Omental fat pad (tissue), 4 donors: ENCODE measurements around the gene S100A14. TPM values are rescaled to one million over a fixed set of nuclear protein-coding genes. Genes with fewer than 3 reads are reported as not detected.

Source experiments
- ATAC-seq: fragments of 150-250 bp; one replicate; pipeline ENCODE4 v1.9.1; 2016; ENCODE audit warnings: mild to moderate bottlenecking, moderate library complexity; ENCODE audit not compliant: low FRiP score
- DNase-seq: peaks from one replicate; pipeline ENCODE4 v3.0.0-alpha.2; 2019; ENCODE audit warnings: low spot score
- total RNA-seq, 4 donors: library from RNA; depleted of rRNA; stranded (reverse); fragments of >200 nt; gene quantifications; one replicate each; pipeline ENCODE4 v1.1.0, GENCODE V29; 2016
- TF ChIP-seq, protein P1 (sequence below), 3 donors: fragments of 450-650 bp; IDR thresholded peaks; one replicate each; pipeline ENCODE4 v1.5.1; 2016 to 2017; ENCODE audit warnings: antibody characterized with exemption in 3 of 3, mild to moderate bottlenecking in 3 of 3, moderate library complexity in 2 of 3

Gene S100A14
- total RNA-seq, 4 donors from 2014 or later: 0.50 to 1.9 (median 1.3) TPM; not detected in 1

DNA sequence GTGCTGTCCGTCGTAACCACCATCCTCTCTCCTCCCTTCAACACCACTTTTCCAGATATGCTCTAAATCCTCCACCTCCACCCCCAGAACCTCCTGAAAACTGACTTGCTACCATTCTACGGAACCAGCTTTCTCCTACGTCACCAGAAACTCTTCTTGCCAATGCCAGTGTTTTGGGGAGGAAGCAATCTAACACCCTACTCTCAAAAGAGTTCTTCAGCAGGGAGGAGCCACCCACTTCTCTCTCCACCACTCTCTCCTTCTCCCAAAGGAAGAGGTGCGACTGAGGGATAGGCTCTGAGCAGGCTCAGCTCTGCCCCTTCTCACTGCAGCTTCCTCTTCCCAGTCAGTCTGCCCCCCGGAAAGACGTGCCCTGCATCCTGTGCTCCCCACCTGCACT, 44.4 kb downstream of the S100A14 start:
- ATAC-seq (no peak), DNase-seq (no peak)
- TF ChIP-seq, protein P1, sequence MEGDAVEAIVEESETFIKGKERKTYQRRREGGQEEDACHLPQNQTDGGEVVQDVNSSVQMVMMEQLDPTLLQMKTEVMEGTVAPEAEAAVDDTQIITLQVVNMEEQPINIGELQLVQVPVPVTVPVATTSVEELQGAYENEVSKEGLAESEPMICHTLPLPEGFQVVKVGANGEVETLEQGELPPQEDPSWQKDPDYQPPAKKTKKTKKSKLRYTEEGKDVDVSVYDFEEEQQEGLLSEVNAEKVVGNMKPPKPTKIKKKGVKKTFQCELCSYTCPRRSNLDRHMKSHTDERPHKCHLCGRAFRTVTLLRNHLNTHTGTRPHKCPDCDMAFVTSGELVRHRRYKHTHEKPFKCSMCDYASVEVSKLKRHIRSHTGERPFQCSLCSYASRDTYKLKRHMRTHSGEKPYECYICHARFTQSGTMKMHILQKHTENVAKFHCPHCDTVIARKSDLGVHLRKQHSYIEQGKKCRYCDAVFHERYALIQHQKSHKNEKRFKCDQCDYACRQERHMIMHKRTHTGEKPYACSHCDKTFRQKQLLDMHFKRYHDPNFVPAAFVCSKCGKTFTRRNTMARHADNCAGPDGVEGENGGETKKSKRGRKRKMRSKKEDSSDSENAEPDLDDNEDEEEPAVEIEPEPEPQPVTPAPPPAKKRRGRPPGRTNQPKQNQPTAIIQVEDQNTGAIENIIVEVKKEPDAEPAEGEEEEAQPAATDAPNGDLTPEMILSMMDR (IDR thresholded peaks at IDR 0.05): no peak

DNA sequence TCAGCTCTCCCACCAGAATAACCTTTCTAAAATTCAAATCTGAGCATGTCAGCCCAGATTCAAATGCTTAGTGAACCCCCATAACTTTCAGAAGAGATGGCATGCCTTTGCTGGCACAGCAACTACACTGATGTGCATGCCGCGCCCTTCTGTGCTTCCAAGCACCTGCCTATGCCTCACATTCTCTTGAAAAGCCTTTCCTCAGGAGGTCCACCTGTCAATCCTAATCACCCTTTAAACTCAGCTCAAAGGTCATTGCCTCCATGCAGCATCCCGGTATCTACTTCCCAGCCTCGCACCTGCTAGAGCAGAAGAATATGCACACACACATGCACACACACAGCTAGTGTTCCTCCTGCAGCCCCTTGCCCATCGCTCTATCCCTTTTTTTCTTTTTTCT, 45.3 kb downstream of the S100A14 start:
- TF ChIP-seq, protein P1 (IDR thresholded peaks at IDR 0.05): no peak
- DNase-seq: no peak
- ATAC-seq: no peak

- TF ChIP-seq, protein P1 (IDR thresholded peaks at IDR 0.05): no peak
- DNase-seq: no peak
- no peak for ATAC-seq
These were observed 46.7 kb downstream of the S100A14 start for GRCh38 chr1:153569465-153569864.

- DNase-seq: peak; percentile 85
- TF ChIP-seq, protein P1 (IDR thresholded peaks at IDR 0.05): peak in 2 of 3 donors; percentile 94 to 99
- peak; percentile 42 for ATAC-seq
These were observed 47.6 kb downstream of the S100A14 start for GRCh38 chr1:153568367-153569099.

GRCh38 chr1:153567621-153568366, 48.3 kb downstream of the S100A14 start:
- ATAC-seq (peak; percentile 51), DNase-seq (no peak)
- TF ChIP-seq, protein P1 (IDR thresholded peaks at IDR 0.05): no peak

- TF ChIP-seq, protein P1 (IDR thresholded peaks at IDR 0.05): no peak
- peak; percentile 84 for ATAC-seq
- peak; percentile 91 for DNase-seq
These were observed 49.4 kb downstream of the S100A14 start for GRCh38 chr1:153566414-153567371.
